HS-5 (cell line): ENCODE results near the gene KDELR3.

Experiments used
- DNase-seq: peaks from one replicate; pipeline ENCODE4 v3.0.0-alpha.2; 2012; ENCODE audit warnings: low read depth

The KDELR3 gene

GRCh38 chr22:38484244-38484643 lies 16.3 kb downstream of the KDELR3 start:
- DNase-seq = no peak

GRCh38 chr22:38485783-38486182 lies 17.9 kb downstream of the KDELR3 start:
- DNase-seq = no peak

DNA sequence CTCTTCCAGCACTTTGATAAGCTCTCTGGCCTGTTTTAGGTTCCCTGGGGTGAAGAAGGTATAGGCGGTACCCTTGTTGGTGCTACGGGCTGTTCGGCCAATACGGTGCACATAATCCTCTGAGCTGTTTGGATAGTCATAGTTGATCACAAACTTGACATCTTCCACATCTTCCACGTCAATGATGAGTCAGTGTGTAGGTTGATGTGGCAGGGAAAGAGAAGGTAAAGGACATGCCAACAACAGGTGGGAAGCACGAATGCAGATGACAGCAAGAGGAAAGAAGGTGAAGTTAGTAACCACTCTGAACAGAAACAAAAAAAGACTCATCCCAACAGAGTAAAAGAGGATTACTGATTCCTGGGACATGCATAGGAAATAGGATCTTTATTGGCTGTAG lies 20.1 kb downstream of the KDELR3 start:
- DNase-seq = no peak

DNA sequence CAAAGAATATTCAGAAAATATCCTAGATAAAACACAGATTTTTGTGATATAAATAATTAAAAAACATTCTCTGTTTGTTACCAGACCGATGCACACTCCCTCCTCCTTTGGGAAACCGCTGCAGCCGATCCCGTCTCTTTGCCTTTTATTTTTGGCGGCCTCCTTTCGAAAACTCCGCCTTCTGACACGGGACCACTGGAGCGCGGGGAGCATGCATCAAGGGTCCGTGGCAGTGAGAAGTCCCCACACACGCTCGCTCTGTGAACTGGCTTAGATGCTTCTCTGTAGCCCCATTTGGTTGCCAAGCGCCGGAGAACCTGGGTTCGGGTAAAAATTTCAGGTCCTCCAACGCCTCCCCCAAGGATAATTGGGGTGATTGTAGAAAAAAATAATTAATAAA lies 21.2 kb downstream of the KDELR3 start:
- no peak for DNase-seq

DNA sequence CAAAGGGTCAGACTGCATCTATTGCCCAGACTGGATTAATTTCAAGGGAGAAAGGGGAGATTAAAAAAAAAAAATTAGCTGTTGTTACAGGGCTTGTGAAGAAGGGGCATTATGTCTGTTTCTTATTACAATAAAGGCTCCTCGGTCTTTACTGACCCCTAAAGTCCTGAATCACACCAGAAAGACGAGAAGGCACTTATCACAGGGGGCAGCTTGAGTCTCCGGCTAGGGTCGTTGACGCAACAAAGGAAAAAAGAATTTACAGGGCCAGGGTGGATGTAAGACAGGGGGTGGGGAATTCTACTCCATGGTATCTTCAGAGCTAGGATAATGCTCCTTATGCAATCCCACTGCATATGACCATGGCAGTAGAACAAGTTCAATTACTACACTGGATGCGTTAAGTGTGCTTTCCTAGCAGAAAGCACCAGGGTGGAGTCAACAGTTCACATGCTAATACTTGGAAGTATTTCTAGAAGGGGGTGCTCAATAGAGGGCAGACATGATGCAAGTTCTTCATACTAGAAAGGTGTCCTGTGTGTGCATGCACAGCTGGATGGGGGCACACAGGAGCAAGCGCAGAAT lies 21.8 kb downstream of the KDELR3 start:
- no peak for DNase-seq

GRCh38 chr22:38490475-38490874 lies 22.6 kb downstream of the KDELR3 start:
- no peak for DNase-seq

DNA sequence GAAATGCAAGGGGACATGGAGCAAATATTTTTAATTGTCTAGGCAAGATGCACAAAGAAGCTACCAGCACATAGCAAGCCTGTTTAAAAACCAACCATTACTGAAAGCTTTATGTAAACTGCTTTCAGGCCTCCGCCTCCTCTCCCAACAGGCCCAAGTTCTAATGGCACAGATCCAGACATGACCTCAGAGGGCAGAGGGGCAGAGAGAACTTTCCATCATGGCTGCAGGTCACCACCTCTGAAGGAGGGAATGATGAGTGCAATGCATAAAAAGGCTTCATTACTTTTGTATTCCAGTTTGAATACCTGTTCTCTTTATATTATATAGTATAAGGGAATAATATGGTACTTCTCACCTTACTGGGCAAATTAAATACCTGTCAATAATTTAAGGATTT lies 23.0 kb downstream of the KDELR3 start:
- DNase-seq = no peak

GRCh38 chr22:38491707-38492348 lies 23.9 kb downstream of the KDELR3 start:
- DNase-seq = no peak

GRCh38 chr22:38494498-38494897 lies 26.6 kb downstream of the KDELR3 start:
- DNase-seq = no peak

DNA sequence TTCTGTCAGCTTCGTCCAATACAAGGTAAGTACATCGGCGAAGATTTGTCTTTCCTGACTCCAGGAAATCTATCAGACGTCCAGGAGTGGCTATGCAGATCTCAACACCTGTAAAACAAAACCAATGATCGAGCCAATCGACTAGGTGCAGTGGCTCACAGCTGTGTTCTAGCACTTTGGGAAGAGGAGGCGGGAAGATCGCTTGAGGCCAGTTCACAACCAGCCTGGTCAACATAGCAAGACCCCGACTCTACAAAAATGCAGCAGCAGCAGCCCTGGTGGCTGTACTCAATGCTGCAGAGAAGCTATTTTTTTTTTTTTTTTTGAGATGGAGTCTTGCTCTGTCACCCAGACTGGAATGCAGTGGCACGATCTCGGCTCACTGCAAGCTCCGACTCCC lies 27.0 kb downstream of the KDELR3 start:
- no peak for DNase-seq

- DNase-seq = no peak
These were observed 30.0 kb downstream of the KDELR3 start for GRCh38 chr22:38497869-38498268.

GRCh38 chr22:38501797-38502672 lies 34.1 kb downstream of the KDELR3 start:
- no peak for DNase-seq

DNA sequence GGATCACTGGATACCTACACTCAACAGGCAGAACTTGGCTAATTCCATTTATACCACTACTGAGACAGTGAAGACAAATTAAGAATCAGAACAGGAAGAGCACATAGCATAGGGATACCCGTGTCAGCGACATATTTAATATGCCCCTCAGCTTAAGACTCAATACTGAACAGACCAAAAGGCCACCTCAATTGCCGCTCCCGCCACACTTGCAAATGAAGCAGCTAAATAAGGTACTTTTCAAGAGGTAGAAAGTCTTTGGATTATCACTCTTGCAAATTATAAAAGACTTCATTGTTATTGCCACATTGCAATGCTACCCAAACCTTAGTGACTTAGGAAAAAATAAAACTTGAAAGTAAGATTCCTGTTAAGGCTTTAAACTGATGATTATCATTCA lies 35.1 kb downstream of the KDELR3 start:
- DNase-seq = no peak

DNA sequence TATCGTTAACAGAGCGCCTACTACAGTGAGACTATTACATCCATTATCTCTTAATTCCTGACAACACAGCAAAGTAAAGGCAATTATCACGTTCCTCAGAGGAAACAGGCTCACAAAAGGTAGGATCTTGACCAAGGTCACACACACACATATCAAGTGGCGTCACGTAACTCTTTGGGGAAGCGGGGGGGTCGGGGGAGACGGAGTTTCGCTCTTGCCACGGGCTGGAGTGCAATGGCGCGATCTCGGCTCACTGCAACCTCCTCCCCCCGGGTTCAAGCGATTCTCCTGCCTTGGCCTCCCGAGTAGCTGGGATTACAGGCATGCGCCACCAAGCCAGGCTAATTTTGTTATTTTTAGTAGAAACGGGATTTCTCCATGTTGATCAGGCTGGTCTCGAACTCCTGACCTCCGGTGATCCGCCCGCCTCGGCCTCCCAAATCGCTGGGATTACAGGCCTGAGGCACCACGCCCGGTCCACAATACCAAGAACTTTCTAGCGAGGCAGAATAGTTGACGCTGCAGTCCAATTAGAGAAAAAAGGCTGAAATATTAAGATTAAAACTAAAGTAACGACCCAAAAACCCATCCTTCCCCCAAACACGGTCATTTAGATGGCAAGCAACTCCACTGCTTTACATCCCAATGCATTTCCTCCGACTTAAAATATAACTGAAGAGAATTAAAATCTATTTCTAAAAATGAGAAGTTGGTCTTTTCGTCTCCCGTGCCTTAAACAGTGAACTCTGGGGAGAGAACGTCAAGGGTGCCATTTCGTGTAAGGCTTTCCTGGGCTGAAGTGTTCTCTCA lies 37.0 kb downstream of the KDELR3 start:
- no peak for DNase-seq

DNA sequence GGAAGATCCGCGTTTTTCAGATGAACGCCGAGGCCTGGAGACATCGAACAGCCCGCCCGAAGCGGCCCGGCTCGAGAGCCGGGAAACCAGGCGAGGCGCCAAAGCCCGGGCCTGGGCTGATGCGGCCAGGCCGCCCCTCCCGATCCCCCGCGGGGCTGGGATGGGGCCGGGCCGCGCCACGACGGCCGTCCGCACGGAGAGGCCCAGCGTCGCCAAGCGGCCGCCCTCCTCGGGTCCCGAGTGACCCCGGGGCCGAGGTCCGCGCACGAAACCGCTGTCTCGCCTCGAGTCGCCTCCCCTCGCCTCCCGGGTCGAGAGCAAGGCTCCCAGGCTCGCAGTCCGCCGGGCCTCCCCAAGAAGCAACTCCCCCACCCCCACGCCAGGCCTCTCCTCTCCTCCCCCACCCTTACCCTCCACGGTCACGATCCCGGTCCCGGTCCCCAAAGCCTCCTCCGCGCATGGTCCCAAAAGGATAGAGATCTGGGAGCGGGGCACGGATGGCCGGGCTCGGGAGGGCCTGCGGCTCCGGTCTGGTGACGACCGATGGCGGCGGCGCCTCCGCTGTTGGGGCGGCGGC lies 37.7 kb downstream of the KDELR3 start:
- no peak for DNase-seq

- DNase-seq = peak; percentile 94
These were observed 38.4 kb downstream of the KDELR3 start, which contains the start of gene DDX17 for GRCh38 chr22:38506118-38506962. DDX17 (minus strand) TSS chr22:38506311.

DNA sequence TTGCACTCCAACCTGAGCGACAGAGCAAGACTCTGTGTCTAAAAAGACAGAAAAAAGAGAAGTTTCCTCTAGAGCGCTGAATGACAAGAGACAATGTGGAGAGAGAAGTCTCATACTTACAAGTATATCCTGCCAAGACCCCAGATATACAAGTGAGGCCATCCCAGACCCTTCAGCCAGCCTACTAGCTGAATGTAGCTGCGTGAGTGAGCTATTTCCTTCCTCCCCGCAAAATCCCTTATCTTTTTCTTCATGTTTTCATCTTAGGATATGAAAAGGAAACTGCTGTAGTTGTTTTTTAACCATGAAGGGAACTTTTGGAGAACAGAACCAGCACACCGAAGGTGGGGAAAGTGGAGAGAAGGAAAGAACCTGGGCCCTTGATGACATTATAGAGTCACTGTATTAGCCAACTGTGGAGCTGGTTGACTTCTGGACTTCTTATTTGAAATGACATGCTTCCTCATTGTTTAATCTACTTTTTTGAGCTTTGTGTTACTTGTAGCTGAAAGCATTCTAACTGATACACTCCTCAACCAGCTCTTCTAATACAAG lies 42.6 kb downstream of the KDELR3 start:
- no peak for DNase-seq

GRCh38 chr22:38513063-38513462 lies 45.2 kb downstream of the KDELR3 start:
- DNase-seq = no peak

DNA sequence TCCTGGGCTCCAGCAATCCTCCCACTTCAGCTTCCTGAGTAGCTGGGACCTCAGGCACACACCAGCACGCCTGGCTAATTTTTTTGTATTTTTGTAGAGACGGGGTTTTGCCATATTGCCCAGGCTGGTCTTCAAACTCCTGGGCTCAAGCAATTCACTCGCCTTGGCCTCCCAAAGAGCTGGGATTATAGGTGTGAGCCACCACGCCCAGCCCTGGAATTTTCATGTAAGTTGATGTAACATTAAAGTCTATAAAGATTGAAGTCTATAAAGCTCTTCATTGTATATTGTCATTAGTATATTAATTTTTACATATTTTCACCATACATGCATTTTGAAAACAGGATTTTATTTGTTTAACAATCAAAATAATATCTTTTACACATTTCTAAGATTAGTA lies 50.7 kb downstream of the KDELR3 start:
- no peak for DNase-seq

DNA sequence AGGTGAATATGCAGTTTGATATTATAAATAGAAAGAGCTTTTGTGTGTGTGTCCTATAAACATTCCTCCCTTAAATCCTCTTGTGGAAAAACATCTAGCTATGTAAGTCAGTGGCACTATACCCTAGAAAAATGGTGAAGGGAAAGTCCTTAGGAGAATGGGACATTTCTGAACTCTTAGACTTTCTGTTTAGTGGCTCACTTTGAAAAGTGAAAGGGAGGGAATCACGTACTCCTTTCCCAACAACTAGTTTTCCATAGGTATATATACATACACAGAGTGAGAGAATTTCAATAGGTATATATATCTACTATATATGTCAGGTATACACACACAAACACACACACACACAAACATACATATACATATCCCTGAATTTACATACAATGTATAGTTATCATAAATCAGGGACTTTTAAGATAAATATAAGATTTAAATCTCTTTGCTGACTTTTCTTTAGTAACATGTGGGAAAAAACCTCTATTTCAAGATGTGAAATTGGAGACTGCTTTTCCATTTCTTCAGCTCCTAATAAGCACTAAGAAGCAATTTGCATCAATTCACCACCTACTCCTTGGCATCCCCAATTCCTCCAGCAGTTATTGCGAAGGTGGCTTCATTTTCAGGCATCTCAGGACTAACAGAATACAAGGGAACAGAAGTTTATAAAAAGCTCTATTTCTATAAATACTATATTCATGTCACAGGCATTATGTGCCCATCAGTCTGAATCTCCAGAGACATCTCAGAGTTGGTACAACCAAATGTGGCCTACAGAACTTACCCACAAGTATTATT lies 51.8 kb downstream of the KDELR3 start:
- DNase-seq = no peak
